ENCODE data around the gene RHBG. TPM values are rescaled to one million over a fixed set of nuclear protein-coding genes. Genes with fewer than 3 reads are reported as not detected.
"Not testable (repeated sequence)": the region's sequence is repeated elsewhere in the genome, so short reads cannot be mapped to it uniquely, and the experiment has no call there.

Gene RHBG
- total RNA-seq, 1 donor from 2014 or later, result not detected

DNA sequence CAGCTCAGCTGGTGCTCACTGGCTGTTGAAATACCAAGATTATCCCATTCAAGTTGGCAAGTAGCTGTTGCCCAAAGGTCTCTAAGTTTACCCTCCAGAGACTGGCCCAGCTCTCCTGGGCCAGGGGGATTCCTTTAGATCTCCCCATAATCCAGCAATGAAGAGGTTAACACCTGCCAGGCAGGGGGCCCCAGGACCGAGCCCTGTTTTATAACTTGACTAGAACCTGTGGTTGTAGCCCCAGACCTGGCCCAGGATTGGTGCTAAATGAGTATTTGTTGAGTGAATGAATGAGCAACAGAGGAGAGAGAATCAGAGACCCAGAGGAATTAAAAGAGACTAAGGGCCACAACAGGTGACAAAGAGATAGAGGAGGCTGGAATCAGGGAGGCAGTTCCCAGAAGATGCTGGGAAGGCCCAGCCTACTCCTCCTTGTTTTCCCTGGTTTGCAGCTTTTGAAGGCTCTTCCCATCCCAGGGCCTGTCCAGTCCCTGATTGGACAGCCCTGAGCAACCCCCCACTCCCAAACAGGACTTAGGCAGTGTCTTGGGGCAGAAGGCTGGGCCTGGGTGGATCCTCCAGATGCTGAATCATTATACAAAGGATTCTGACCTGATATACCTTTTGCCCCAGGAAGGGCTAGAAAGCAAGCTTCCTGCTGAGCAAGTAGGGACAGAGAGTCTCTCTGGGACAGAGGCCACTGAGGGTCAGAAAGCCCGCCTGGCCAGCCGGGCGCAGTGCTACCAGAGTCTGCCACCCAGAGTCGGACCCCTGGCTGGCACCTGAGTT, 2.4 kb upstream of the RHBG start:
- Mint-ChIP-seq H3K27me3 (ENCODE audit: low read depth) (peaks cover 28% of the 10 kb centered on the region), H3K27ac (ENCODE audit: unreplicated experiment) (no peak overlapping the region), H3K4me1 (ENCODE audit: low read depth) (peaks cover 6% of the 10 kb centered on the region), H3K36me3 (ENCODE audit: low read depth) (no peaks in the 10 kb centered on the region), H3K9me3 (ENCODE audit: low read depth) (no peaks in the 10 kb centered on the region), H3K4me3 (ENCODE audit: unreplicated experiment) (no peak overlapping the region)
- TF ChIP-seq, protein P1, sequence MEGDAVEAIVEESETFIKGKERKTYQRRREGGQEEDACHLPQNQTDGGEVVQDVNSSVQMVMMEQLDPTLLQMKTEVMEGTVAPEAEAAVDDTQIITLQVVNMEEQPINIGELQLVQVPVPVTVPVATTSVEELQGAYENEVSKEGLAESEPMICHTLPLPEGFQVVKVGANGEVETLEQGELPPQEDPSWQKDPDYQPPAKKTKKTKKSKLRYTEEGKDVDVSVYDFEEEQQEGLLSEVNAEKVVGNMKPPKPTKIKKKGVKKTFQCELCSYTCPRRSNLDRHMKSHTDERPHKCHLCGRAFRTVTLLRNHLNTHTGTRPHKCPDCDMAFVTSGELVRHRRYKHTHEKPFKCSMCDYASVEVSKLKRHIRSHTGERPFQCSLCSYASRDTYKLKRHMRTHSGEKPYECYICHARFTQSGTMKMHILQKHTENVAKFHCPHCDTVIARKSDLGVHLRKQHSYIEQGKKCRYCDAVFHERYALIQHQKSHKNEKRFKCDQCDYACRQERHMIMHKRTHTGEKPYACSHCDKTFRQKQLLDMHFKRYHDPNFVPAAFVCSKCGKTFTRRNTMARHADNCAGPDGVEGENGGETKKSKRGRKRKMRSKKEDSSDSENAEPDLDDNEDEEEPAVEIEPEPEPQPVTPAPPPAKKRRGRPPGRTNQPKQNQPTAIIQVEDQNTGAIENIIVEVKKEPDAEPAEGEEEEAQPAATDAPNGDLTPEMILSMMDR (IDR thresholded peaks at IDR 0.05), result no peak
- DNase-seq (ENCODE audit: low spot score), result no peak

DNA sequence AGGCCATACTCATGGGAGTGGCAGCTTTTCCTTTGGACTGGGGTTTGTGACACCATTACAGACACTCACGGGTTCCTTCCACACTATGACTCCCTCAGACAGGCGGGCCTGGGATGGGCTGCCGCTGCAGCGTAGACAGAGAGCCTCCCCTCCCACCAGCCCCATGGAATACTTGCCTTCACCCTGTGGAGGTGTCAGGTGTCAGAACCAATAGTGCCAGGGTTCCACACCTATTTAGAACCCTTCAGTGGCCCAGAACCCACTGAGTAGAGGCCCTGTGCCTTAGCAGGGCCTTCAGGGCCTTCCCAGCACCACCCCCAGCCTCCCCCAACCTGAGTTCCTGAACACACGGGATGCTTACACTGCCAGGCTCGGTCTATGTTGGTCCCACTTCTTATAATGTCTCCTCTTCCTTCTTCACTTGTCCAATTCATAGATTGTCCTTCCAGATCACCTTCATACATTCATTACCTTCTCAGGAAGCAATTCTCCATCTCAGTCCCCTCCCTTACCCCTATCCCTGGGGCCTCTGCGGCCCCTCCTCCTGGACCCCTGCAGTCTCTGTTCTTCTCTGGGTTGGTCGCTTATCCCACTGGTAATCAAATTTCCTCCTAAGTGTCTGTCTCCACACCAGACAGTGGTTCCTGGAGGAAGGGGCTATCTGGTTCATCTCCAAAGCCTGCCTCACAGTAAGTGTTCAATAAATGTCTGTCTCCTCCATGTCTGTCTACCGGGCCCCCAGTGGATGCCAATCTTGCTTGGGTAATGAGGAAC, 1.4 kb upstream of the RHBG start:
- DNase-seq (ENCODE audit: low spot score), result no peak
- TF ChIP-seq, protein P1 (IDR thresholded peaks at IDR 0.05), result no peak
- Mint-ChIP-seq H3K4me3 (ENCODE audit: unreplicated experiment) (no peak overlapping the region), H3K9me3 (ENCODE audit: low read depth) (no peaks in the 10 kb centered on the region), H3K4me1 (ENCODE audit: low read depth) (peaks cover 6% of the 10 kb centered on the region), H3K27ac (ENCODE audit: unreplicated experiment) (no peak overlapping the region), H3K36me3 (ENCODE audit: low read depth) (no peaks in the 10 kb centered on the region), H3K27me3 (ENCODE audit: low read depth) (peaks cover 34% of the 10 kb centered on the region)

DNA sequence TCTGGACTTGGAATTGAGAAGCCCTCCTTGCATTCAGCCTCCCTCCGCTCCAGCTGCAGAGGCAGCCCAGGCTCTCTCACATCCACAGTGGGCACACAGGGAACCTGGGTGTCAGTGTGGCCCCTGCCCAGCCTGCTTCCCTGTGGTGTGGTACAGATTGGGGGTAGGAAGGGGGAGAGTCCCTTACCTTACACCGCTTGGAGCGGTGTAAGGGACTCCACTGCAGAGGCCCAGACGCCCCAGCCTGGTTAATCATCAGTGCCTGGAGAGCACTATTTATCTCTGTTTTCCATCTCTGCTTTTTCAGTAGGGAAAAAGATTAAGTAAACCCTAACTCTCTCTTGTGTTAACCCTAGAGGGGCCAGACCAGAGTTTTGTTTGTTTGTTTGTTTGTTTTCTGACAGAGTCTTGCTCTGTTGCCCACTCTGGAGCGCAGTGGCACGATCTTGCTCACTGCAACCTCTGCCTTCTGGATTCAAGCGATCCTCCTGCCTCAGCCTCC, 803 bp upstream of the RHBG start:
- no peaks in the 10 kb centered on the region for H3K9me3 Mint-ChIP-seq (ENCODE audit: low read depth)
- H3K4me1 Mint-ChIP-seq (ENCODE audit: low read depth), result peaks cover 6% of the 10 kb centered on the region
- TF ChIP-seq, protein P1 (IDR thresholded peaks at IDR 0.05), result no peak
- no peak for DNase-seq (ENCODE audit: low spot score)
- no peak overlapping the region for H3K4me3 Mint-ChIP-seq (ENCODE audit: unreplicated experiment)
- no peak overlapping the region for H3K27ac Mint-ChIP-seq (ENCODE audit: unreplicated experiment)
- H3K36me3 Mint-ChIP-seq (ENCODE audit: low read depth), result no peaks in the 10 kb centered on the region
- peaks cover 40% of the 10 kb centered on the region for H3K27me3 Mint-ChIP-seq (ENCODE audit: low read depth)

DNA sequence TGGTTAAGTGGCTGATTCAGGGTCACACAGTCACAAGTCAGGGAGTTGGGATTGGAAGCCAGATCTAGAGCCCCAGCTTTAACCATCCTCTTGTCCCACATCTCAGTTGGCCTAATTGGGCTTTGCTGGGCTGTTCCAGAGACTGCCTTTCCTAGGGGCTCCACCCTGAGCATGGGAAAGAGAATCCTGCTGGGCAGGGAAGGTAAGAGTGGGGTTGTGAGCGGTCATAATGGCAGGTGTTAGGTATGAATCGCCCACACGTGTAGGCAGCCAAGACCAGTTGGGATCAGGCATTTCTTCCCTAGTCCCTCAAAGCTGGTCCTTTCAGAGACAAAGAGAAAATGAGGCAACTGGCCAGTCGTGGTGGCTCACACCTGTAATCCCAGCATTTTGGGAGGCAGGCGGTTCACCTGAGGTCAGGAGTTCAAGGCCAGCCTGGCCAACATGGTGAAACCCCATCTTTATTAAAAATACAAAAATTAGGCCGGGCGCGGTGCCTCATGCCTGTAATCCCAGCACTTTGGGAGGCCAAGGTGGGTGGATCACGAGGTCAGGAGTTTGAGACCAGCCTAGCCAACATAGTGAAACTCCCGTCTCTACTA, 775 bp downstream of the RHBG start:
- H3K27ac Mint-ChIP-seq (ENCODE audit: unreplicated experiment); H3K9me3 Mint-ChIP-seq (ENCODE audit: low read depth); H3K36me3 Mint-ChIP-seq (ENCODE audit: low read depth); H3K4me1 Mint-ChIP-seq (ENCODE audit: low read depth); DNase-seq (ENCODE audit: low spot score): not testable (repeated sequence)
- H3K27me3 Mint-ChIP-seq (ENCODE audit: low read depth), result peaks cover 29% of the 10 kb centered on the region
- H3K4me3 Mint-ChIP-seq (ENCODE audit: unreplicated experiment), result peak overlapping the region; percentile 54

DNA sequence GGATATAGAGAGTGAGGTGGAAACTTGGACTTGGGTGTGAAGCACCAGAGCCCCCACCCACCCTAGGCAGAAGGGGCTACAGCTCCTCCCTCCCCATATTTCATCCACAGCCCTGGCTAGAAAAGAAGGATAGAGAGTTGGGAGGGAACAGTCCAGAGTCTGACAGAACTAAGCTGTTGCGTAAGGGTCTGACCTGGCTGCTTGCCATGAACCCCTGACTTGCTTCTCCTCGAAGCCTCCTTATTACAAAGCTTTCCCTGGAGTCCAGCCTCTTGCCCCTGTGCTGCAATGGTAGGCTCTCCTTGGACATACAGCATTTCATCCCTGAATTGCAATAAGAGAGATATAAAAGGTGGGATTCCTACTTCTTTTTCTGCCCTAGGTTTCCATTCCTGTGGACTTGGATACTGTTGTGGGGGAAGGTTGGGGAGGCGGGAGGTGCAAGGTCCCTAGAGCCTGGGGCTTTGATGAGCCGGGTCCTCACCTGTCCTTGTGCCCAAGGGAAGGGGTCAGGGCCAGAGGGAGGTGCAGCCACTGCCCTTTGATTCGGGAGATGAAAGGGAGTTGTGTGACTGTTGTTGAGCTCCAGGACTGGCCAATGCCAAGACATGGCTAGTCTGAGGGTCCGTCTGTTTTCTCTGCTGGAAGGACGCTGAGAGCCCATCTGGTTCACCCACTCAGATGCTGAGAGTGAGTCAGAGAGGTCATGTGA, 2.7 kb downstream of the RHBG start:
- no peak overlapping the region for H3K27ac Mint-ChIP-seq (ENCODE audit: unreplicated experiment)
- no peaks in the 10 kb centered on the region for H3K9me3 Mint-ChIP-seq (ENCODE audit: low read depth)
- H3K4me3 Mint-ChIP-seq (ENCODE audit: unreplicated experiment), result no peak overlapping the region
- TF ChIP-seq, protein P1 (IDR thresholded peaks at IDR 0.05), result no peak
- no peak for DNase-seq (ENCODE audit: low spot score)
- peaks cover 6% of the 10 kb centered on the region for H3K4me1 Mint-ChIP-seq (ENCODE audit: low read depth)
- peaks cover 21% of the 10 kb centered on the region for H3K27me3 Mint-ChIP-seq (ENCODE audit: low read depth)
- no peaks in the 10 kb centered on the region for H3K36me3 Mint-ChIP-seq (ENCODE audit: low read depth)

Measured in chondrocyte (in vitro differentiated cells).